Activated T-helper 17 cell treated with anti-CD3 and anti-CD28 coated beads, Interleukin-2, amount 50 U/mL, for 72 hours (primary cell): Measurements from ENCODE around the gene DGKQ. TPM values are rescaled to one million over a fixed set of nuclear protein-coding genes. Genes with fewer than 3 reads are reported as not detected.
"Not testable (repeated sequence)": the region's sequence is repeated elsewhere in the genome, so short reads cannot be mapped to it uniquely, and the experiment has no call there.

ENCODE experiments used
- ATAC-seq: fragments of 150-1000 bp; cut with Tn5 transposase; replicated peaks from 2 replicates; pipeline ENCODE4 v1.10.0; 2021; ENCODE audit warnings: mild to moderate bottlenecking, moderate library complexity
- H3K27ac Mint-ChIP-seq: one replicate; pipeline ENCODE4 v1.8.0; 2022; ENCODE audit warnings: mixed read lengths
- H3K27me3 Mint-ChIP-seq: one replicate; pipeline ENCODE4 v1.8.0; 2022; ENCODE audit warnings: mixed read lengths
- H3K36me3 Mint-ChIP-seq: one replicate; pipeline ENCODE4 v1.8.0; 2022; ENCODE audit warnings: low read depth, mild to moderate bottlenecking, mixed read lengths
- H3K4me1 Mint-ChIP-seq: one replicate; pipeline ENCODE4 v1.8.0; 2022; ENCODE audit warnings: mixed read lengths
- H3K4me3 Mint-ChIP-seq: one replicate; pipeline ENCODE4 v1.8.0; 2022; ENCODE audit warnings: mild to moderate bottlenecking, mixed read lengths
- H3K9me3 Mint-ChIP-seq: one replicate; pipeline ENCODE4 v1.8.0; 2022; ENCODE audit warnings: mixed read lengths
- total RNA-seq, 2 donors: library from RNA; stranded (reverse); gene quantifications; one replicate each; pipeline ENCODE4 v1.2.3, GENCODE V29; 2022

DGKQ gene
- total RNA-seq, 2 donors from 2014 or later, result 4.8 to 9.0 TPM

DNA sequence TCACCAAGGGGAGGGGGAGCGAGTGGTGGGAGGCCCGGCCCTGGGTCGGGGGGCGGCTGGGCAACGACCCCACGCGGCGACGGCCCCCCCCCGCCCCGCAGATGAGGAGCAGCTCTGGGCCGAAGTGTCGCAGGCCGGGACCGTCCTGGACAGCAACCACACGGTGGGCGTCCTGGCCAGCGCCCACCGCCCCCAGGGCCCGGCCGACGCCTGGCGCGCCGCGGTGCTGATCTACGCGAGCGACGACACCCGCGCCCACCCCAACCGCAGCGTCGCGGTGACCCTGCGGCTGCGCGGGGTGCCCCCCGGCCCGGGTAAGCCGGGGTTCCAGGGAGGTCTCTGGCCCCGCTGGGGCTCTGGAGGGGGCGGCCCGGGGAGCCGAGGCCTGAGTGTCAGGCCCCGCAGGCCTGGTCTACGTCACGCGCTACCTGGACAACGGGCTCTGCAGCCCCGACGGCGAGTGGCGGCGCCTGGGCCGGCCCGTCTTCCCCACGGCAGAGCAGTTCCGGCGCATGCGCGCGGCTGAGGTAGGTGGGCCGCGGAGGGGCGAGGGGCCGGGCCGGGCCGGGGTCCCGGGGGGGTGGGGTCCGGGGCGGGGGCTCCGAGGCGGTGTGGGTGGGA, 29.4 kb upstream of the DGKQ start:
- Mint-ChIP-seq H3K27ac (no peak overlapping the region), H3K4me1 (no peaks in the 10 kb centered on the region), H3K36me3 (no peaks in the 10 kb centered on the region), H3K4me3 (no peak overlapping the region), H3K9me3 (no peaks in the 10 kb centered on the region), H3K27me3 (peaks cover 25% of the 10 kb centered on the region)
- ATAC-seq, result no peak

DNA sequence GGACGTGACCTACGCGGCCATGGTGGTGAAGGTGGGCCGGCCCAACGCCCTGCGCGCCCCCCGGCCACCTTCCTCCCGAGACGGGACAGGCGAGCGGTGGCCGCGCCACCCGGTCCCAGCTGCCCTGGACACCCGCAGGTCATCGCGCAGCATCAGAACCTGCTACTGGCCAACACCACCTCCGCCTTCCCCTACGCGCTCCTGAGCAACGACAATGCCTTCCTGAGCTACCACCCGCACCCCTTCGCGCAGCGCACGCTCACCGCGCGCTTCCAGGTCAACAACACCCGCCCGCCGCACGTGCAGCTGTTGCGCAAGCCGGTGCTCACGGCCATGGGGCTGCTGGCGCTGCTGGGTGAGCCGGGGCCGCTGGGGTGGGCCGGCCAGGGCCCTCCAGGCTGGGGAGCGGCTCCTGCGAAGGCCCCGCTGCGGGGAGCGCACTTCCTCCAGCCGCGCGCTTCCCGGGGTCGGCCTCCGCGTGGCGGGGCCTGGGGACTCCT, 28.8 kb upstream of the DGKQ start:
- peaks cover 20% of the 10 kb centered on the region for H3K27me3 Mint-ChIP-seq

DNA sequence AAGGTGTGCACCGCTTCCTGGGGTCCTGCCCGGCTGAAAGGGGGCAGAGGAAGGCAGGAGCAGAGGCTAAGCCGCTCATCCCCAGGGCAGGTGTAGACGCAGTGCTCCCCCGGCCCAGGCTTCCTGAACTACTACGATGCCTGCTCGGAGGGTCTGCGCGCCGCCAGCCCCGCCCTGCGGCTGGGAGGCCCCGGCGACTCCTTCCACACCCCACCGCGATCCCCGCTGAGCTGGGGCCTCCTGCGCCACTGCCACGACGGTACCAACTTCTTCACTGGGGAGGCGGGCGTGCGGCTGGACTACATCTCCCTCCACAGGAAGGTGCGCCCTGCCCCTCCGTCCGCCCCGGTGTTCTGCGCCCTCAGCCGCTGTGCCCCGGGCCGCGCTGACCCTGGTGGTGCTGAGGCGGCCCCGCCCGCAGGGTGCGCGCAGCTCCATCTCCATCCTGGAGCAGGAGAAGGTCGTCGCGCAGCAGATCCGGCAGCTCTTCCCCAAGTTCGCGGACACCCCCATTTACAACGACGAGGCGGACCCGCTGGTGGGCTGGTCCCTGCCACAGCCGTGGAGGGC, 28.3 kb upstream of the DGKQ start:
- no peak overlapping the region for H3K27ac Mint-ChIP-seq
- no peak for ATAC-seq

More for the DNA sequence above, 28.8 kb upstream of the DGKQ start:
- no peak overlapping the region for H3K27ac Mint-ChIP-seq
- no peaks in the 10 kb centered on the region for H3K36me3 Mint-ChIP-seq
- no peak overlapping the region for H3K4me3 Mint-ChIP-seq
- H3K4me1 Mint-ChIP-seq, result no peaks in the 10 kb centered on the region
- H3K9me3 Mint-ChIP-seq, result no peaks in the 10 kb centered on the region
- ATAC-seq, result no peak

DNA sequence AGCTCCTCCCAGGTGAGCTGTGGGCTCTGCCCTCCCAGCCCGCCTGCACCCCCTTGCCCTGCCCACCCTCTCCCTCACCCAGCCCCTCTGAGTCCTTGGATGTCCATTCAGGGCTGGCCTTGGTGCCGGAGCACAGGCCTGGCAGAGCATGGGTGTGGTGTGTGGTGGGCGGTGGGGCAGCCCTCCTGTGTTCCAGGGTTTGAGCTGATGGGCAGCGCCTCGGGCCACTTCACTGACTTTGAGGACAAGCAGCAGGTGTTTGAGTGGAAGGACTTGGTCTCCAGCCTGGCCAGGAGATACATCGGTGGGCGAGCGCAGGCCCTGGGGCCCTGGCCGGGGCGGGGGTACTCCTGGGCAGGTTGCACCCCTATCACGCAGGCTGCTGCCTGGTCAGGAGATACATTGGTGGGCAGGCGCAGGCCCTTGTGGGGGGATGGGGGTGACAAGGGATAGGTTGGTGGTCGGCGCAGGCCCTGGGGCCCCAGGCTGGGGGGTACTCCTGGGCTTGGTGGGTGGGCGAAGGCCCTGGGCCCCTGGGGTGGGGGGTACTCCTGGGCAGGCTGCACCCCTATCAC, 27.4 kb upstream of the DGKQ start:
- Mint-ChIP-seq H3K36me3 (no peaks in the 10 kb centered on the region), H3K27ac (no peak overlapping the region), H3K27me3 (peaks cover 18% of the 10 kb centered on the region), H3K4me3 (no peak overlapping the region), H3K9me3 (no peaks in the 10 kb centered on the region), H3K4me1 (no peaks in the 10 kb centered on the region)
- no peak for ATAC-seq

More for the DNA sequence above, 28.3 kb upstream of the DGKQ start:
- Mint-ChIP-seq H3K4me3 (no peak overlapping the region), H3K36me3 (no peaks in the 10 kb centered on the region), H3K27me3 (peaks cover 18% of the 10 kb centered on the region), H3K9me3 (no peaks in the 10 kb centered on the region), H3K4me1 (no peaks in the 10 kb centered on the region)

DNA sequence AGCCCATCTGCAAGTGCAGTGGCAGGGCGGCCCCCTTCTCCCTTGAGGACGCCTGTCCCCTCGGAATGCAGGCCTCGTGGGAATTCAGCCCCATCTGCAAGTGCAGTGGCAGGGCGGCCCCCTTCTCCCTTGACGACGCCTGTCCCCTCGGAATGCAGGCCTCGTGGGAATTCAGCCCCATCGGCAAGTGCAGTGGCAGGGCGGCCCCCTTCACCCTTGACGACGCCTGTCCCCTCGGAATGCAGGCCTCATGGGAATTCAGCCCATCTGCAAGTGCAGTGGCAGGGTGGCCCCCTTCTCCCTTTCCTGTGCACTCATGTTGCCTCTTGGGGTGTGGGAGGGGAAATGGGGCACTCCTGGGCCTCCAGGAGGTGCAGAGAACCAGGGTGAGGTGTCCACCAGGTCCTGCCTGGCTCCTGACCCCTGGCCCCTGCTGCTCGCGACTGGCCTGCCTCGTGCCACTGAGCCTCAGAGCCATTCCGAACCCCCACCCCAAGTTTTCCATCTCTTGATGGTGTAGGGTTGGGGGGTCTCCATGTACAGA, 26.6 kb upstream of the DGKQ start:
- no peaks in the 10 kb centered on the region for H3K36me3 Mint-ChIP-seq
- peaks cover 18% of the 10 kb centered on the region for H3K27me3 Mint-ChIP-seq
- no peak for ATAC-seq
- H3K4me3 Mint-ChIP-seq, result no peak overlapping the region
- no peaks in the 10 kb centered on the region for H3K4me1 Mint-ChIP-seq
- no peak overlapping the region for H3K27ac Mint-ChIP-seq
- no peaks in the 10 kb centered on the region for H3K9me3 Mint-ChIP-seq

DNA sequence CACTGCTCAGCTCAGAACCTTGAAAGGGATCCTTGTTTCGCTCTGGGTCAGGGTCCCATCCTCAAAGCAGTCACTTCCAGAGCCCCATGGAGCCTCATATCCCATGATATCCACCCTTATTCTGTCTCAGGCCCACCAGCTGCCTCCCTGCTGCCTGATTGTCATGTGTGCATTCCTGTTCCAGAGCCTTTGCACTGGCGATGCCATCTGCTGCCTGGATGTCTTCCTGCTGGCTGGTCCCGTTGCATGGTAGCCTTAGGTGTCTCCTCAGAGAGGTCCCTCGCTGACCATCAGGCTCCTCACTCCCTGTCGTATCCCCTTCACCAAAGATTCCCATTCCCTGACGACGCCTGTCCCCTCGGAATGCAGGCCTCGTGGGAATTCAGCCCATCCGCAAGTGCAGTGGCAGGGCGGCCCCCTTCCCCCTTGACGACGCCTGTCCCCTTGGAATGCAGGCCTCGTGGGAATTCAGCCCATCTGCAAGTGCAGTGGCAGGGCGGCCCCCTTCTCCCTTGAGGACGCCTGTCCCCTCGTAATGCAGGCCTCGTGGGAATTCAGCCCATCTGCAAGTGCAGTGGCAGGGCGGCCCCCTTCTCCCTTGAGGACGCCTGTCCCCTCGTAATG, 26.0 kb upstream of the DGKQ start:
- ATAC-seq, H3K4me1 Mint-ChIP-seq, H3K9me3 Mint-ChIP-seq, H3K36me3 Mint-ChIP-seq, H3K4me3 Mint-ChIP-seq, H3K27ac Mint-ChIP-seq: not testable (repeated sequence)
- H3K27me3 Mint-ChIP-seq, result peaks cover 13% of the 10 kb centered on the region

DNA sequence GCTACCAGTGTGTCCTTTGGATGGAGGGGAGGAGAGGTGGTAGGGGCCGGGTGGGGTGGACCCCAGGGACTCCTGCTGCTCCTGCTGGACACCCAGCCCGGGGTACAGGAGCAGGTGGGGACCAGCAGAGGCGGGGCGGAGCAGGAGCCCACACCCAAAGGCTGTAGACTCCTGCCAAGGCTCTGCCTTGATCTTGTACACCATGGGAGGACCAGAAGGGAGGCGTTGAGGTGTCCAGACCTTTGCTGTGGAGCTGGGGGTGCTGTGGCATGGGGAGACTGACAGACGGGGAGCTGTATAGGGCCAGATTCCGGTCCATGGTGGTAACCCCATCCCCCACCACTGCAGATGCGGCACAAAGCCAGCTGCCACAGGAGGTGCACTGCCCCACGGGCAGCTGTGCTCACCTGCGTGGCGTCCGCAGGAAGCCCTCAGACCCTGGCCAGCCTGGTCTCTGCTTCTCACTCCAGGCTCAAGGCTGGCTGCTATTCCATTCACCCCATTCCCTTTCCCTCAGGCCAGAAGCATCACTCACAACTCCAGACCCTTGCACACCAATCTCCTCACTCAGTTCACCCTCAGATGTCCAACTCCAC, 24.8 kb upstream of the DGKQ start:
- Mint-ChIP-seq H3K27ac (no peak overlapping the region), H3K9me3 (no peaks in the 10 kb centered on the region), H3K36me3 (no peaks in the 10 kb centered on the region), H3K4me1 (no peaks in the 10 kb centered on the region), H3K27me3 (peaks cover 13% of the 10 kb centered on the region), H3K4me3 (no peak overlapping the region)
- no peak for ATAC-seq

DNA sequence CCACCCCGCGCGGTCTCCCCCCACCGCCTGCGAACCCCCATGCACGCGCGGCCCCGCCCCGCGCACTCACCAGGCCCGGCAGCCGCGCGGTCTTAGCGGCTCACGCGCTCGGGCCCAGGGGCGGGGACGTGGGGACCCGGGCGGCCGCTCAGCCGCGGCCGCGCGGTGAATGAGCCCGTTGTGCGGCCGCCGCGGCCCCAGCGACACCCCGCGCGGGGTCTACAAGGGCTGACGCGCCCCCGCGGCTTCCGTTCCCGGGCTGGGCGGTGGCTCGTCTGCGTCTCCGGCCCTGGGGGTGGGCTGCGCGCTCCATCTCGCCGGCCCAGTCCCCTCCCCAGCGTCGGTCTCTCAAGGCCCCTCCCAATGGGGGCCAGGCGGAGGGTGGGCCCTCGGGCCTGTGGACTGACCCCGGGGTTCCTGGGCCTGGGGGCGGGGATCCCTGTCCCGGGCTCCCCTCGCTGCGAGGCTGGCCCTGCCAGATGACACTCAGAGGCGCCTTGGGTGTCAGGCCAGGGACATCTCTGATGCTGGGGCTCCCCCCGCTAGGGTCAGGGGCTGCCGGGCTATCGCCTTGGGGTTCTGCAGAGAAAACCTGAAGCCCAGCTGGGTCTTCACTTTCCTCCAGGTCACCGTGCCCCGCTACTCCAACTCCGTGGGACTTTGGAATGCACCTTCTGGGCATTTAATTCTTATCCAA, 24.2 kb upstream of the DGKQ start:
- Mint-ChIP-seq H3K27ac (no peak overlapping the region), H3K4me1 (no peaks in the 10 kb centered on the region), H3K4me3 (no peak overlapping the region), H3K27me3 (peaks cover 13% of the 10 kb centered on the region), H3K36me3 (no peaks in the 10 kb centered on the region), H3K9me3 (no peaks in the 10 kb centered on the region)
- ATAC-seq, result peak; percentile 51

DNA sequence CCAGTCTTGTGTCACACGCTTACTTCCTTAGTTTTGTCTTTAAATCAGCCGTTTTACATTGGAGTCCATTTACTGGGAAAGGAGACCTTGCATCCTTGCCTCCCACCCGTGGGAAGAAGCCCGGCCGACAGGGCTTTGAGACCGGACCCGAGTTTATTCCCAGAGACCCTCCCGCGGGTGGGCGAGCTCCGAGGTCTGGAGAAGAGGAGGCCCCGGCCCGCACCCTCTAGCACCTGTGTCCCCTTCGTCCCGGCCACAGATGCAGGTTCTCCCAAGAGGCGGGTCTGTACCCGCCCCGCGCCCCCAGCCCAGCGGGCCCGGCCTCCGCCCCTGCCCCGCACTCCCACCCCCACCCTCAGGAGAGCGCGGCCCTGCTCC, 23.6 kb upstream of the DGKQ start:
- no peaks in the 10 kb centered on the region for H3K9me3 Mint-ChIP-seq
- H3K27ac Mint-ChIP-seq, result no peak overlapping the region
- peaks cover 13% of the 10 kb centered on the region for H3K27me3 Mint-ChIP-seq
- no peaks in the 10 kb centered on the region for H3K4me1 Mint-ChIP-seq
- peak; percentile 6 for ATAC-seq
- H3K36me3 Mint-ChIP-seq, result no peaks in the 10 kb centered on the region
- no peak overlapping the region for H3K4me3 Mint-ChIP-seq

DNA sequence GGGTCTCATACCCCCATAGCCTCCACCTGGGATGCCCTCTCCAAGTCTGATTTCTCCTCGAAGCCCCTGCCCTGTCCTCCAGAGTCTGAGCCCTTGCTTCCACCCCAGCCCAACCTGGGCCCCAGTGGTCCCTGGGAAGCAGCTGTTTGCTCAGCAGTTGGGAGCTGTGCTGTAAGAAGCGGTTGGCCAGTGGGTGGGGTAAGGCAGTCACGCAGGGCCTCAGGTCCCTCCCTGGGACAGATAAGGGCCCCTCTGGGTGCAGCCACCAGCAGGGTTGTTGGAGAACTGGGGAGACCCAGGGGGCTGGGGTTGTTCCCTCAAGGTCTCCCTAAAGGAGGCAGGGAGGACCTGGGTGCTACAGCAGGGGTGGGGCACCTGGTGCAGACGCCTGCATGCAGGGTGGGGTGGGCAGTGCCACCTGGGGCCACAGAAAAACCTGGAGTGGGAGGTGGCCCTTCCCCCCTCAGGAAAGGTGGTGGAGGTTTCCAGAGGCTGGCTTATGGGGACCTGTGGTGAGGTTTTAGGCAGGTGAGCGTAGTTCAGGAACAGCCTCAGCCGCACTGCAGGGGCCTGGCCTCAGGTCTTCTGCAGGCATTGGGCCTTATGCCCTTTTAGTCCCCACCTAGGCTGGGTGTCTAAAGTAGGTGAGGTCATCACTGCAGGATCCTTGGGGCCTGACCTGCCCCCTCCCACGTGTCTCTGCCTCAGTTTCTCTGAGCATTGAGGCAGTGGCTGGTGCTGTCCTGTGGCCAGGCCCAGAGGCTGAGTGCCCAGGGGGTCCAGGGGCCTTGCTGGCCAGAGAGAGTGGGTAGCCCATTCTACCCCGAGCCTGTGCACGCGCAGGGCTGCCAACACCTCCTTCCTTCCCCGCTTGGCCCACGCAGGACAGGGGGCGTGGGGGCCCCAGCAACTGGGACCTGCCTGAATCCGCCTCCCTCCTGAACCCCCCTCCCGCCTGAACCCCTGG, 22.9 kb upstream of the DGKQ start:
- Mint-ChIP-seq H3K36me3 (no peaks in the 10 kb centered on the region), H3K27ac (no peak overlapping the region), H3K9me3 (no peaks in the 10 kb centered on the region), H3K4me3 (no peak overlapping the region), H3K27me3 (peaks cover 13% of the 10 kb centered on the region), H3K4me1 (no peaks in the 10 kb centered on the region)
- no peak for ATAC-seq

DNA sequence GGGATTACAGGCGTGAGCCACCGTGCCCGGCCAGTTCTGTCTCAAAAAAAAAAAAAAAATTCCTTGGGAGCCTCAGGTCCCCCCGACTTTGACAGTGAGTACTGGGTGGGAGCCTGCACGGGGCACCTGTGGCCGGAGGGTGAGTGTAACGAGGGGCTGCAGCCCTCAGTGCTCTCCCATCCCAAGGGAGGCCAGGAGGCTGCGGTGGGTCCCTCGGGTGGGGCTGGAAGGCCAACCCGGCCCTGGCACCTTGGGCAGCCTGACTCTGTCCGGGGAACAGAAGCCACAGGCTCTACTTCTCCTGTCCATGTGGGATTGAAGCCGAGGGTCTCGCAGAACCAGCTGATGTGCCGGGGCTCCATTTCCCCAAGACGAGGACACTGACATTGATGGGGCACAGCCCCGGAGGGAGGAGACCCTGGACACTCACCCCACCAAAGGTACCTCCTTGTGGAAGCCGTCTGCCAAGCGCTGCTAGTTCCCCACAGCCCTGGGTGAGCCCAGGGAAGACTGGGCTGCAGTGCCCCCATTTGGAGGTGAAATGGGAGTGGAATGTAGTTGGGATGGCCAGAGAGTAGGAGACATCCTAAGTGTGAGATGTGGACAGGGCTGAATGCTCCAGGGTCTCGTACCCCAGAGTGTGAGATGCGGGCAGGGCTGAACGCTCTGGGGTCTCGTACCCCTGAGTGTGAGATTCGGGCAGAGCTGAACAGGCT, 22.1 kb upstream of the DGKQ start:
- H3K36me3 Mint-ChIP-seq, result no peaks in the 10 kb centered on the region
- H3K27ac Mint-ChIP-seq, result no peak overlapping the region
- no peak overlapping the region for H3K4me3 Mint-ChIP-seq
- H3K9me3 Mint-ChIP-seq, result no peaks in the 10 kb centered on the region
- no peaks in the 10 kb centered on the region for H3K4me1 Mint-ChIP-seq
- peaks cover 13% of the 10 kb centered on the region for H3K27me3 Mint-ChIP-seq
- ATAC-seq, result no peak

DNA sequence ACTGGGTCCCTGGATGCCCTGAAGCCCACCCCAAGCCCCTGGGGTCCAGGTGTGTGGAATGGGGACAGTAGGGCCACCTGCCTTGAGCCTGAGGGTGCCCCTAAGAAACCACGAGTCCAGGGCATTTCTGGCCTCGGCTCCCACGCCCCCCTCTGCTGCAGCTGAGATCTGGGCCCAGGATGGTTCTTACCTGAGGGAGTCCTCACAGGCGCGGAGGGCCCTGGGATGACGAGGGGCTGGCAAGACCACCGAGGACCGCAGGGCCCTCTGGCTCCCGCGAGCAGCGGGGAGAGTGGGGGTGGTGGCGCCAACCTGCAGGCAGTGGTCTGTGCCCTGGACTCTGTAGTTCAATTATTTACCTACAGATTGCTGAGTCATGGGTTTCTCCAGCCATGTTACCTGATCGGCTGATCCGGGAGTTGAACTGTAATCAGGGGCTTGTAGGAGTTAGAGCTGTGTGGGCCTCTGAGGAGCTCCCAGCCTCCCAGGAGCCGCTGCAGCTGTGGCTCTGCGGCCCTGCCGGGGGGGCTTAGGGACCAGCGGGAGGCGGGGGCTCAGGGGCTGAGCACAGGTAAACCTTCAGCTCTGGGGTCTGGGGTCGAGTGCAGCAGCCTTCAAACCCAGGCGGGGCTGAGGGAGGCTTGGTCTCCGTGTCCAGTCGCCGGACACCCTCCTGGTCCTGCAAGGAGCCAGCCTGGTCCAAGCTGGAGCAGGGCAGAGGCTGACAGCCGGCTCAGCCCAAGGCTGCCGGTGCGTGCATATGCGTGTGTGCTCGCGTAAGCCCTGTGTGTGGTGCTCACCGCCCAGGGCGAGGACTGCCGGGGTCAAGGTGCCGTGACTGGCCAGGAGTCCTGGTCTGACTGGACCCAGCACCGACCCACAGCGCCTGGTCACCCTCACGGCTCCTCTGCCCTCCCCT, 20.0 kb upstream of the DGKQ start, which contains the start of gene SLC26A1:
Gene SLC26A1 (minus strand): TSS at position 294 of the 919 bp plus-strand sequence. CDS start 1,701 bp downstream, outside the sequence.
- Mint-ChIP-seq H3K27me3 (peaks cover 5% of the 10 kb centered on the region), H3K9me3 (no peaks in the 10 kb centered on the region), H3K27ac (no peak within 1 kb of the TSS), H3K4me1 (no peaks in the 10 kb centered on the region), H3K36me3 (no peaks in the 10 kb centered on the region), H3K4me3 (no peak within 1 kb of the TSS)
- no peak for ATAC-seq
